T-helper 2 cell treated with Interferon-gamma antibody and Interleukin-4, amounts not matched to agents 100 ng/mL and 5 ng/mL, for 36 hours (primary cell): Measurements from ENCODE around the gene TTLL13. TPM values are rescaled to one million over a fixed set of nuclear protein-coding genes. Genes with fewer than 3 reads are reported as not detected.
"Not testable (repeated sequence)": the region's sequence is repeated elsewhere in the genome, so short reads cannot be mapped to it uniquely, and the experiment has no call there.

Experiments used
- intact Hi-C: fragments of 100-400 bp; cut with micrococcal nuclease; formaldehyde crosslinking; loops from one replicate; pipeline ENCODE4 v1.15.1; 2023
- total RNA-seq: library from RNA; stranded (reverse); gene quantifications from 2 replicates; pipeline ENCODE4 v1.2.3, GENCODE V29; 2022

Gene TTLL13
- total RNA-seq, 1 donor from 2014 or later: 1.1 TPM

GRCh38 chr15:90280743-90281142 is 31.4 kb downstream of the TTLL13 start:
- intact Hi-C loops: not testable (repeated sequence)

- intact Hi-C loops: not testable (repeated sequence)
These were observed 32.3 kb downstream of the TTLL13 start for GRCh38 chr15:90281637-90282036.

GRCh38 chr15:90286678-90287077 is 37.3 kb downstream of the TTLL13 start:
- intact Hi-C loops: loop anchor here (1.0 kb wide), 1 partner anchor 143 kb away; no protein-coding TSS in a partner anchor

- intact Hi-C loops: no loop called here
These were observed 37.7 kb downstream of the TTLL13 start for GRCh38 chr15:90287101-90287500.

GRCh38 chr15:90287946-90288345 is 38.6 kb downstream of the TTLL13 start:
- intact Hi-C loops: no loop called here

- intact Hi-C loops: no loop called here
These were observed 42.5 kb downstream of the TTLL13 start for GRCh38 chr15:90291679-90292356.

GRCh38 chr15:90293040-90293810 is 43.9 kb downstream of the TTLL13 start:
- intact Hi-C loops: loop anchor here (1.0 kb wide), 1 partner anchor 189 kb away; no protein-coding TSS in a partner anchor

GRCh38 chr15:90294159-90294558 is 44.8 kb downstream of the TTLL13 start:
- intact Hi-C loops: no loop called here

GRCh38 chr15:90294601-90295269 is 45.4 kb downstream of the TTLL13 start:
- intact Hi-C loops: no loop called here

GRCh38 chr15:90295270-90295648 is 45.9 kb downstream of the TTLL13 start:
- intact Hi-C loops: no loop called here

- intact Hi-C loops: not testable (repeated sequence)
These were observed 47.0 kb downstream of the TTLL13 start for GRCh38 chr15:90296316-90296884.

- intact Hi-C loops: no loop called here
These were observed 47.7 kb downstream of the TTLL13 start for GRCh38 chr15:90297021-90297420.

- intact Hi-C loops: loop anchor here (10.0 kb wide), 1 partner anchor 314 kb away; no protein-coding TSS in a partner anchor
These were observed 51.2 kb downstream of the TTLL13 start for GRCh38 chr15:90300541-90300940.

- intact Hi-C loops: loop anchor here (10.0 kb wide), 1 partner anchor 314 kb away; no protein-coding TSS in a partner anchor
These were observed 51.8 kb downstream of the TTLL13 start for GRCh38 chr15:90300988-90301706.

- intact Hi-C loops: loop anchor here (10.0 kb wide), 1 partner anchor 313 kb away; no protein-coding TSS in a partner anchor
These were observed 52.4 kb downstream of the TTLL13 start for GRCh38 chr15:90301707-90302300.

GRCh38 chr15:90305355-90305754 is 56.0 kb downstream of the TTLL13 start:
- intact Hi-C loops: loop anchor here (5.0 to 10.0 kb wide), 2 partner anchors 47 to 309 kb away; partner anchors contain the start of gene ZNF774

GRCh38 chr15:90305932-90306331 is 56.6 kb downstream of the TTLL13 start:
- intact Hi-C loops: loop anchor here (5.0 to 10.0 kb wide), 2 partner anchors 46 to 309 kb away; partner anchors contain the start of gene ZNF774

- intact Hi-C loops: loop anchor here (5.0 to 10.0 kb wide), 2 partner anchors 46 to 308 kb away; partner anchors contain the start of gene ZNF774
These were observed 57.2 kb downstream of the TTLL13 start for GRCh38 chr15:90306560-90306959.

- intact Hi-C loops: loop anchor here (5.0 to 10.0 kb wide), 2 partner anchors 45 to 307 kb away; partner anchors contain the start of gene ZNF774
These were observed 58.3 kb downstream of the TTLL13 start for GRCh38 chr15:90307661-90308060.

GRCh38 chr15:90309020-90309419 is 59.7 kb downstream of the TTLL13 start:
- intact Hi-C loops: loop anchor here (5.0 to 10.0 kb wide), 2 partner anchors 43 to 306 kb away; partner anchors contain the start of gene ZNF774
